Left lung (tissue), 10 donors: ENCODE measurements around the gene GJB2. TPM values are rescaled to one million over a fixed set of nuclear protein-coding genes. Genes with fewer than 3 reads are reported as not detected.

Experiments
- ATAC-seq: fragments of 200-7000 bp; cut with Tn5 transposase; one replicate; pipeline ENCODE4 v1.9.1; 2020; ENCODE audit warnings: moderate library complexity
- DNase-seq, 4 donors: peaks; one replicate each; pipeline ENCODE4 v3.0.0-alpha.2; 2013 to 2020
- H3K27ac ChIP-seq, 2 donors: fragments of 200-600 bp; sonication (generic) in 1 of 2; one replicate each; pipeline versions ENCODE4 v1.5.0 to v1.8.0; 2020 to 2021
- H3K27me3 ChIP-seq, 2 donors: fragments of 200-600 bp; sonication (generic) in 1 of 2; one replicate each; pipeline versions ENCODE4 v1.5.0 to v1.8.0; 2020 to 2021
- H3K36me3 ChIP-seq, 2 donors: fragments of 200-600 bp; sonication (generic) in 1 of 2; one replicate each; pipeline versions ENCODE4 v1.5.0 to v1.8.0; 2020 to 2021
- H3K4me1 ChIP-seq, 2 donors: fragments of 200-600 bp; one replicate each; pipeline ENCODE4 v1.8.0; 2021
- H3K4me3 ChIP-seq, 2 donors: fragments of 200-600 bp; sonication (generic) in 1 of 2; one replicate each; pipeline versions ENCODE4 v1.5.0 to v1.8.0; 2020 to 2021; ENCODE audit warnings: mild to moderate bottlenecking in 1 of 2
- H3K9me3 ChIP-seq, 2 donors: fragments of 200-600 bp; sonication (generic) in 1 of 2; one replicate each; pipeline versions ENCODE4 v1.5.0 to v1.8.0; 2020 to 2021
- CTCF ChIP-seq, 2 donors: fragments of 200-600 bp; sonication (generic) in 1 of 2; IDR thresholded peaks; one replicate each; pipeline versions ENCODE4 v1.5.0 to v1.8.0; 2021; ENCODE audit warnings: antibody characterized with exemption in 2 of 2
- intact Hi-C, 2 donors: fragments of 100-400 bp; cut with DNase I; formaldehyde crosslinking; loops; one replicate each; pipeline versions ENCODE4 v1.11.2 to v1.14.2; 2022
- polyA plus RNA-seq, 6 donors: library from polyadenylated mRNA; unstranded; fragments of 120-200 nt; gene quantifications; one replicate each; pipeline ENCODE4 v1.2.1, GENCODE V29; 2013; ENCODE audit not compliant: insufficient read length in 6 of 6
- total RNA-seq, 2 donors: library from RNA; stranded (reverse); fragmentation: NEBNext Ultra II Directional; extraction: Animal tissue kit (Norgen Biotek cat#: 25700); gene quantifications; one replicate each; pipeline ENCODE4 v1.2.1, GENCODE V29; 2021
- donor health status: DM: no; HTN: yes; CAD: no.
- donor health status: DM: no; HTN: no; CAD: no.

The GJB2 gene
- total and polyA plus RNA-seq, 8 donors = 0.42 to 4.3 (median 0.78) TPM

GRCh38 chr13:20170921-20171320, 21.8 kb downstream of the GJB2 start:
- H3K27ac ChIP-seq = no peak overlapping the region

DNA sequence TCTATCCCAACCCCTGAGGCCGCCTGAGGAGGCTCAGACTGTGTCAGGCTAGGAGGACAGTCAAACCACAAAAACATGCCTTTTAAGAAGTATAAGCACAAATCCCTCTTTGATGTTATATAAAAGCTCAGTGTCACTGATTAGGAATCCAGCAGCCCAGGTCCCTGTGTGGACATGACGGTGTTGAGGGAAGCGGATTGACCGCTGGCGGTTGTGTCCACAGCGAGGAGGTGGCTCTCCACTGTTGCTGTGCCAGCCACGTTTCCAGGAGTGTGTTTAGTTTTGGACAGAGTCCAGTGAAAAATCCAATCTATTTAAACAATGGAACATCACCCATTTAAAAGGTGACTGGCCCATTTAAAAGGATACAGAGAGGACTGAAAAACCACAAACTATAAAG, 24.3 kb downstream of the GJB2 start:
- Histone ChIP-seq H3K4me1 (no peaks in the 10 kb centered on the region), H3K4me3 (no peak overlapping the region), H3K27ac (no peak overlapping the region), H3K9me3 (no peaks in the 10 kb centered on the region), H3K36me3 (no peaks in the 10 kb centered on the region), H3K27me3 (peaks cover 0 to 65% of the 10 kb centered on the region in 2 donors)
- intact Hi-C loops = no loop called here
- DNase-seq (no peak), ATAC-seq (no peak)
- TF ChIP-seq CTCF (IDR thresholded peaks at IDR 0.05) = no peak

More at GRCh38 chr13:20170921-20171320, 21.8 kb downstream of the GJB2 start:
- no peak overlapping the region for H3K4me3 ChIP-seq
- DNase-seq (no peak), ATAC-seq (no peak)
- TF ChIP-seq CTCF (IDR thresholded peaks at IDR 0.05) = no peak
- H3K9me3 ChIP-seq = no peaks in the 10 kb centered on the region
- peaks cover 0 to 58% of the 10 kb centered on the region in 2 donors for H3K27me3 ChIP-seq
- intact Hi-C loops = no loop called here
- H3K4me1 ChIP-seq = peaks cover 7 to 13% of the 10 kb centered on the region in 2 donors
- H3K36me3 ChIP-seq = no peaks in the 10 kb centered on the region

- H3K27me3 ChIP-seq = peaks cover 21 to 93% of the 10 kb centered on the region in 2 donors
- no peak overlapping the region for H3K27ac ChIP-seq
- H3K36me3 ChIP-seq = no peaks in the 10 kb centered on the region
- intact Hi-C loops = no loop called here
- TF ChIP-seq CTCF (IDR thresholded peaks at IDR 0.05) = no peak
- no peak for DNase-seq
- no peak overlapping the region for H3K4me3 ChIP-seq
- H3K9me3 ChIP-seq = no peaks in the 10 kb centered on the region
- ATAC-seq = no peak
- H3K4me1 ChIP-seq = peaks cover 0 to 13% of the 10 kb centered on the region in 2 donors
Observed at GRCh38 chr13:20165417-20166257, 27.1 kb downstream of the GJB2 start.

DNA sequence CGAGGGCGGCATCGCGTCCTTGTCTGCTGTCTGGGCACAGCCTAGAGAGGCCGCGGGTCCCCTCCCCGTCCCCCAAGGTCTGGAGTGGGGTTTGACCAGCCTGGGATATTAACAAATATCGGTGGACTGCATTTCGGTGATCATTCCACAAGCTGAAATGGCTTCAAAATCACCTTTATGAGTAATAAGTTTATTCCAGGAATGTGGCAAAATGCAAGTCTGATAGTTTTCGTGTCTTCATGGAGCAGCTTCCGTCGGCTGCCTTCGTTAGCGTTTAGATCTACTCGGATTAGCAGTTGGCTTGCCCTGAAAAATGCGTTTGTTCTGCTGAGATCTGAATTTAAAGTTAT, 30.8 kb downstream of the GJB2 start:
- Histone ChIP-seq H3K4me3 (peak overlapping the region in 1 of 2 donors; percentile 45), H3K36me3 (no peaks in the 10 kb centered on the region), H3K9me3 (no peaks in the 10 kb centered on the region), H3K4me1 (peaks cover 0 to 23% of the 10 kb centered on the region in 2 donors), H3K27ac (no peak overlapping the region), H3K27me3 (peaks cover 58 to 100% of the 10 kb centered on the region in 2 donors)
- intact Hi-C loops = no loop called here
- no peak for TF ChIP-seq CTCF (IDR thresholded peaks at IDR 0.05)
- no peak for ATAC-seq
- no peak for DNase-seq

GRCh38 chr13:20161275-20161950, 31.3 kb downstream of the GJB2 start:
- no peak for TF ChIP-seq CTCF (IDR thresholded peaks at IDR 0.05)
- Histone ChIP-seq H3K27ac (no peak overlapping the region), H3K27me3 (peaks cover 63 to 100% of the 10 kb centered on the region in 2 donors), H3K4me3 (peak overlapping the region; percentile 19 to 45), H3K36me3 (no peaks in the 10 kb centered on the region), H3K4me1 (peaks cover 0 to 23% of the 10 kb centered on the region in 2 donors), H3K9me3 (no peaks in the 10 kb centered on the region)
- ATAC-seq (peak; percentile 26), DNase-seq (peak in 1 of 4 donors; percentile 82)
- intact Hi-C loops = no loop called here
